MM.1S (cell line): ENCODE data around the gene ZFYVE28.

Source experiments
- CTCF ChIP-seq: fragments of 300-600 bp; sonication (generic); IDR thresholded peaks from 2 replicates; pipeline ENCODE4 v1.5.1; 2016; ENCODE audit warnings: antibody characterized with exemption, low read length, mixed read lengths
- EZH2 ChIP-seq: fragments of 300-600 bp; sonication (generic); optimal IDR thresholded peaks from 2 replicates; pipeline ENCODE3; 2017; ENCODE audit warnings: low read depth, mild to moderate bottlenecking, antibody characterized with exemption, low read length, mixed read lengths
- EZH2phosphoT487 ChIP-seq: fragments of 300-600 bp; sonication (generic); IDR thresholded peaks from 2 replicates; pipeline ENCODE4 v1.6.1; 2018; ENCODE audit warnings: antibody characterized with exemption, low read length

GRCh38 chr4:2449051-2449450, 30.6 kb upstream of the ZFYVE28 start:
- no peak for TF ChIP-seq CTCF
- TF ChIP-seq EZH2: no peak
- no peak for TF ChIP-seq EZH2phosphoT487
